H1 (cell line): ENCODE results near the gene SLC6A7. TPM values are rescaled to one million over a fixed set of nuclear protein-coding genes. Genes with fewer than 3 reads are reported as not detected.

Source experiments
- CTCF ChIA-PET: fragments of 300-600 bp; sonication (Branson Sonifier 250); formaldehyde crosslinking; loops from one replicate; lab custom pipeline; 2021; ENCODE audit not compliant: partially characterized antibody; lab: Charles Lee
- POLR2A ChIA-PET: fragments of 300-600 bp; sonication (Branson Sonifier 250); formaldehyde crosslinking; loops from one replicate; lab custom pipeline; 2021; ENCODE audit warnings: inconsistent platforms; ENCODE audit not compliant: partially characterized antibody; lab: Charles Lee
- DNase-seq, 2 experiments: peaks; one replicate each; pipeline versions ENCODE4 v3.0.0 to v3.0.0-alpha.2; 2010 to 2022; ENCODE audit warnings: low spot score in 2 of 2, low read depth in 1 of 2, mixed read lengths in 1 of 2
- FAIRE-seq: peaks from 2 replicates; lab custom pipeline; 2011; peaks lifted over from hg19 to GRCh38; lab: Jason Lieb, UNC
- H2AFZ ChIP-seq: 2 replicates; pipeline ENCODE4 v1.8.1; 2012; ENCODE audit warnings: low read length, inconsistent platforms
- H2AK5ac ChIP-seq: 2 replicates; pipeline ENCODE4 v1.6.1; 2013; ENCODE audit warnings: low read depth, low read length
- H2BK120ac ChIP-seq: replicated peaks from 2 replicates; pipeline ENCODE3; 2013; ENCODE audit warnings: low read depth, low read length, inconsistent platforms
- H2BK12ac ChIP-seq: 2 replicates; pipeline ENCODE4 v1.6.1; 2013; ENCODE audit warnings: low read depth, low read length
- H2BK15ac ChIP-seq: 2 replicates; pipeline ENCODE4 v1.6.1; 2013; ENCODE audit warnings: low read length
- H2BK20ac ChIP-seq: 2 replicates; pipeline ENCODE4 v1.6.1; 2013; ENCODE audit warnings: low read length
- H2BK5ac ChIP-seq: 2 replicates; pipeline ENCODE4 v1.6.1; 2013; ENCODE audit warnings: low read depth, low read length
- H3K14ac ChIP-seq: 2 replicates; pipeline ENCODE4 v1.6.1; 2013; ENCODE audit warnings: inconsistent platforms; ENCODE audit not compliant: insufficient read length
- H3K18ac ChIP-seq: 2 replicates; pipeline ENCODE4 v1.6.1; 2013; ENCODE audit warnings: low read length; ENCODE audit errors: extremely low read depth
- H3K23ac ChIP-seq: 2 replicates; pipeline ENCODE4 v1.6.1; 2013; ENCODE audit warnings: inconsistent platforms; ENCODE audit not compliant: insufficient read length
- H3K23me2 ChIP-seq: 2 replicates; pipeline ENCODE4 v1.6.1; 2013; ENCODE audit warnings: low read depth, low read length
- H3K27ac ChIP-seq: 2 replicates; pipeline ENCODE4 v1.6.1; 2011; ENCODE audit warnings: low read depth, low read length, inconsistent platforms
- H3K27me3 ChIP-seq, 4 experiments: replicated peaks in 1 of 4; 1 replicate in 1 of 4; 2 replicates in 3 of 4; pipeline versions ENCODE4 v1.6.1 to v1.8.1; 2011 to 2013; ENCODE audit warnings: low read length in 3 of 4, mild to moderate bottlenecking in 3 of 4, inconsistent platforms in 2 of 4, mixed read lengths in 2 of 4, moderate library complexity in 1 of 4; ENCODE audit not compliant: control insufficient read depth in 3 of 4, insufficient read depth in 3 of 4; ENCODE audit errors: extremely low read depth in 1 of 4
- H3K36me3 ChIP-seq, 4 experiments: 2 replicates each; pipeline versions ENCODE4 v1.6.1 to v1.8.1; 2011 to 2013; ENCODE audit warnings: mild to moderate bottlenecking in 4 of 4, low read length in 3 of 4, moderate library complexity in 2 of 4, control low read depth in 1 of 4, inconsistent platforms in 1 of 4; ENCODE audit not compliant: insufficient read depth in 4 of 4, control insufficient read depth in 2 of 4
- H3K4ac ChIP-seq: replicated peaks from 2 replicates; pipeline ENCODE3; 2013; ENCODE audit warnings: low read length, low read depth, mixed read lengths, inconsistent platforms; ENCODE audit not compliant: insufficient read length
- H3K4me1 ChIP-seq, 4 experiments: replicated peaks in 1 of 4; 1 replicate in 1 of 4; 2 replicates in 3 of 4; pipeline versions ENCODE4 v1.6.1 to v1.8.1; 2011 to 2013; ENCODE audit warnings: low read length in 3 of 4, inconsistent platforms in 2 of 4, mixed read lengths in 1 of 4; ENCODE audit not compliant: insufficient read depth in 4 of 4, control insufficient read depth in 3 of 4
- H3K4me2 ChIP-seq, 2 experiments: 2 replicates each; pipeline versions ENCODE4 v1.6.1 to v1.8.1; 2011 to 2013; ENCODE audit warnings: low read depth in 2 of 2, low read length in 2 of 2, control low read depth in 1 of 2, inconsistent platforms in 1 of 2, mild to moderate bottlenecking in 1 of 2; ENCODE audit not compliant: insufficient read depth in 1 of 2
- H3K4me3 ChIP-seq, 4 experiments: fragments of 200-600, 300-600 bp in 1 of 4; sonication (generic), shearing (Covaris generic), sonication (Bioruptor Twin) in 1 of 4; 2 replicates each; pipeline versions ENCODE4 v1.5.1 to v1.8.1; 2011 to 2016; ENCODE audit warnings: low read length in 4 of 4, low read depth in 3 of 4, control low read depth in 2 of 4, inconsistent platforms in 2 of 4, mild to moderate bottlenecking in 2 of 4, mixed read lengths in 1 of 4, moderate library complexity in 1 of 4; ENCODE audit not compliant: insufficient read depth in 2 of 4; ENCODE audit errors: extremely low read depth in 1 of 4
- H3K56ac ChIP-seq: replicated peaks from 2 replicates; pipeline ENCODE3; 2013; ENCODE audit warnings: low read depth, mild to moderate bottlenecking, mixed read lengths, low read length, inconsistent platforms; ENCODE audit not compliant: insufficient read length
- H3K79me1 ChIP-seq: 2 replicates; pipeline ENCODE4 v1.6.1; 2013; ENCODE audit warnings: low read depth, low read length, control low read depth
- H3K79me2 ChIP-seq, 2 experiments: 2 replicates each; pipeline versions ENCODE4 v1.6.1 to v1.8.1; 2012 to 2013; ENCODE audit warnings: low read length in 2 of 2, mild to moderate bottlenecking in 2 of 2, inconsistent platforms in 1 of 2; ENCODE audit not compliant: insufficient read depth in 2 of 2, control insufficient read depth in 1 of 2
- H3K9ac ChIP-seq, 4 experiments: replicated peaks in 1 of 4; 1 replicate in 1 of 4; 2 replicates in 3 of 4; pipeline versions ENCODE4 v1.6.1 to v1.8.1; 2011 to 2013; ENCODE audit warnings: low read depth in 3 of 4, low read length in 3 of 4, control low read depth in 2 of 4, mild to moderate bottlenecking in 2 of 4, moderate library complexity in 2 of 4, inconsistent platforms in 1 of 4; ENCODE audit errors: extremely low read depth in 1 of 4
- H3K9me3 ChIP-seq, 2 experiments: 2 replicates each; pipeline versions ENCODE4 v1.6.1 to v1.8.1; 2012 to 2013; ENCODE audit warnings: mild to moderate bottlenecking in 2 of 2, moderate library complexity in 2 of 2, control low read depth in 1 of 2, inconsistent platforms in 1 of 2, low read depth in 1 of 2, low read length in 1 of 2, mixed read lengths in 1 of 2; ENCODE audit not compliant: insufficient read depth in 2 of 2
- H4K20me1 ChIP-seq, 2 experiments: replicated peaks in 1 of 2; 2 replicates each; pipeline versions ENCODE3 to v1.8.1; 2011 to 2013; ENCODE audit warnings: inconsistent platforms in 2 of 2, low read length in 2 of 2, mild to moderate bottlenecking in 1 of 2; ENCODE audit not compliant: insufficient read depth in 2 of 2, control insufficient read depth in 1 of 2
- H4K5ac ChIP-seq: 2 replicates; pipeline ENCODE4 v1.6.1; 2013; ENCODE audit warnings: low read length, low read depth, mixed read lengths, inconsistent platforms; ENCODE audit not compliant: insufficient read length
- H4K8ac ChIP-seq: 2 replicates; pipeline ENCODE4 v1.8.0; 2013; ENCODE audit warnings: mild to moderate bottlenecking, moderate library complexity, low read length, inconsistent platforms; ENCODE audit not compliant: insufficient read depth; ENCODE audit errors: extremely low read depth
- H4K91ac ChIP-seq: replicated peaks from 2 replicates; pipeline ENCODE3; 2013; ENCODE audit warnings: low read length, mixed read lengths, inconsistent platforms; ENCODE audit not compliant: insufficient read length
- GTF2F1 ChIP-seq: IDR thresholded peaks from 2 replicates; pipeline ENCODE4 v1.6.1; 2012; ENCODE audit warnings: low read depth, low read length, improper control_type of control experiment, borderline replicate concordance
- HDAC6 ChIP-seq: IDR thresholded peaks from one replicate; pipeline ENCODE4 v1.7.1; 2012; ENCODE audit warnings: low read depth, mild to moderate bottlenecking, inconsistent platforms, low read length, moderate library complexity
- POU5F1 ChIP-seq: IDR thresholded peaks from 2 replicates; pipeline ENCODE4 v1.6.1; 2011; ENCODE audit warnings: low read depth, mild to moderate bottlenecking, low read length, moderate library complexity
- WGBS, 2 experiments: shearing (Covaris generic) in 1 of 2; methylation state at CpG; one replicate each; pipeline versions ENCODE4 v1.1.6 to v1.1.7; 2013 to 2015; ENCODE audit warnings: low lambda C conversion rate in 2 of 2, mixed read lengths in 2 of 2, inconsistent platforms in 1 of 2, low coverage in 1 of 2, missing lambda C conversion rate in 1 of 2; ENCODE audit not compliant: insufficient replicate concordance in 2 of 2, insufficient coverage in 1 of 2, insufficient read length in 1 of 2; ENCODE audit errors: extremely low coverage in 1 of 2, missing lambda C conversion rate in 1 of 2; 5-methylcytosine and 5-hydroxymethylcytosine counted together
- polyA plus RNA-seq, 7 experiments: library from polyadenylated mRNA; depleted of rRNA in 3 of 7; stranded (reverse) in 5 of 7; unstranded in 2 of 7; fragments of >200 nt in 5 of 7; fragments of 200-250 nt in 2 of 7; gene quantifications; 1 replicate in 5 of 7; 2 replicates in 1 of 7; 4 replicates in 1 of 7; pipeline versions ENCODE4 v1.2.1 to v1.2.3, GENCODE V29; 2011 to 2013; ENCODE audit warnings: missing spikeins in 2 of 7, mixed read lengths in 2 of 7
- total RNA-seq: library from RNA; stranded (reverse); fragmentation: NEBNext Ultra II Directional; extraction: Animal tissue kit (Norgen Biotek cat#: 25700); gene quantifications from 2 replicates; pipeline ENCODE4 v1.2.1, GENCODE V29; 2021
- TF ChIP-seq, protein P1 (sequence below), 3 experiments: IDR thresholded peaks; 1 replicate in 2 of 3; 2 replicates in 1 of 3; pipeline versions ENCODE4 v1.5.1 to v1.6.1; 2011; ENCODE audit warnings: low read length in 3 of 3, mild to moderate bottlenecking in 3 of 3, inconsistent platforms in 2 of 3, low read depth in 1 of 3, moderate library complexity in 1 of 3; ENCODE audit not compliant: insufficient read depth in 1 of 3; ENCODE audit errors: control extremely low read depth in 1 of 3

Gene SLC6A7
- total and polyA plus RNA-seq, 2 of the 8 experiments (the other 6 are each of a cell fraction or from before 2014, with no cell fraction given): 0.07 to 0.12 TPM

DNA sequence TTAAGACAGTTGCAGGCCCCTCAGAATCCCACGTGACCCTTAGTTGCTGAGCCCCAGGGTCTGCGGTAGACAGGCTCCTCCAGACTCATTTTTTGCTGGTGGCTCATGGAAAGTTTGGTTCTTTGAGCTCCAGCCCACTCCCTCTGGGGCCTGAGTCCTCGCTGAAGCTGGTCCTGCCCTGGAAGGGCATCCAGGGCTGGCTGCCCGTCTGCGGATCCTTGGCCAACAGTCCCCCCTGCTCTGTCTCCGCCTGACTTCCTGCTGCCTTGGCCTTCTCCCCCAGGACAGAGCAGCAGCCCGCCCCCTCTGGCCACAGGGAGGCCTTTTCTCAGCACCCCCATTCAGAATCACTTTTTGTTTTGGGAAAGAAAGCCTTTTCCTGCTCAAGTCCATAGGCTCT is 24.4 kb downstream of the SLC6A7 start:
- Histone ChIP-seq H2AK5ac (no peak overlapping the region), H4K5ac (no peak overlapping the region), H3K27ac (no peak overlapping the region), H2BK20ac (no peak overlapping the region), H3K4me3 (no peak overlapping the region), H3K23ac (no peak overlapping the region), H3K4ac (no peak overlapping the region), H3K23me2 (no peaks in the 10 kb centered on the region), H2BK12ac (no peak overlapping the region), H2BK15ac (no peak overlapping the region), H3K9me3 (no peaks in the 10 kb centered on the region), H4K20me1 (no peaks in the 10 kb centered on the region), H4K91ac (no peak overlapping the region), H2AFZ (no peak overlapping the region), H3K18ac (no peak overlapping the region), H3K79me2 (no peaks in the 10 kb centered on the region), H2BK5ac (no peak overlapping the region), H3K36me3 (no peaks in the 10 kb centered on the region), H3K4me1 (peaks cover 6 to 32% (median 22%) of the 10 kb centered on the region in 4 experiments), H3K56ac (no peak overlapping the region), H3K9ac (no peak overlapping the region), H4K8ac (no peak overlapping the region), H3K4me2 (no peak overlapping the region), H3K14ac (no peak overlapping the region), H3K27me3 (peaks cover 0 to 9% (median 4%) of the 10 kb centered on the region in 4 experiments; a peak in 3 of 7 replicates), H3K79me1 (no peaks in the 10 kb centered on the region), H2BK120ac (no peak overlapping the region)
- no peak for DNase-seq
- whole genome bisulfite sequencing, 2 experiments: 76% methylated on average over 7 of the region's 7 CpGs; no CpG with 5 or more reads in 1 of the 2 experiments
- FAIRE-seq: no peak
- POLR2A ChIA-PET: interaction anchor here (0.6 to 1.6 kb wide), 3 partner anchors 16 to 138 kb away, joined by 3 to 5 read pairs (median 4); no protein-coding TSS in a partner anchor
- CTCF ChIA-PET: interaction anchor here (0.6 to 22.9 kb wide), 18 partner anchors 8 to 267 kb away, joined by 3 to 406 read pairs (median 4); partner anchors contain the start of genes ARSI, CDX1, PDGFRB and SLC6A7
- TF ChIP-seq POU5F1 (no peak), GTF2F1 (no peak), HDAC6 (no peak)
- TF ChIP-seq, protein P1, sequence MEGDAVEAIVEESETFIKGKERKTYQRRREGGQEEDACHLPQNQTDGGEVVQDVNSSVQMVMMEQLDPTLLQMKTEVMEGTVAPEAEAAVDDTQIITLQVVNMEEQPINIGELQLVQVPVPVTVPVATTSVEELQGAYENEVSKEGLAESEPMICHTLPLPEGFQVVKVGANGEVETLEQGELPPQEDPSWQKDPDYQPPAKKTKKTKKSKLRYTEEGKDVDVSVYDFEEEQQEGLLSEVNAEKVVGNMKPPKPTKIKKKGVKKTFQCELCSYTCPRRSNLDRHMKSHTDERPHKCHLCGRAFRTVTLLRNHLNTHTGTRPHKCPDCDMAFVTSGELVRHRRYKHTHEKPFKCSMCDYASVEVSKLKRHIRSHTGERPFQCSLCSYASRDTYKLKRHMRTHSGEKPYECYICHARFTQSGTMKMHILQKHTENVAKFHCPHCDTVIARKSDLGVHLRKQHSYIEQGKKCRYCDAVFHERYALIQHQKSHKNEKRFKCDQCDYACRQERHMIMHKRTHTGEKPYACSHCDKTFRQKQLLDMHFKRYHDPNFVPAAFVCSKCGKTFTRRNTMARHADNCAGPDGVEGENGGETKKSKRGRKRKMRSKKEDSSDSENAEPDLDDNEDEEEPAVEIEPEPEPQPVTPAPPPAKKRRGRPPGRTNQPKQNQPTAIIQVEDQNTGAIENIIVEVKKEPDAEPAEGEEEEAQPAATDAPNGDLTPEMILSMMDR (IDR thresholded peaks at IDR 0.05; ENCODE audit: control extremely low read depth in 1 of 3, insufficient read depth in 1 of 3, low read depth in 1 of 3, low read length in 3 of 3): peak in 2 of 3 experiments; percentile 8 to 14; a peak in 2 of 4 replicates
- TF ChIP-seq, all 59 proteins: peak for 1
